Upper lobe of right lung (tissue), 1 donor: ENCODE measurements around the gene THSD4. TPM values are rescaled to one million over a fixed set of nuclear protein-coding genes. Genes with fewer than 3 reads are reported as not detected.
A peak's percentile ranks its signal among the peaks of the same experiment; 100 is the strongest.

ENCODE experiments used
- ATAC-seq: fragments of 200-7000 bp; cut with Tn5 transposase; one replicate; pipeline ENCODE4 v1.9.1; 2020; ENCODE audit warnings: mild to moderate bottlenecking, moderate library complexity
- DNase-seq: peaks from one replicate; pipeline ENCODE4 v3.0.0-alpha.2; 2020
- H3K27ac ChIP-seq: fragments of 200-600 bp; one replicate; pipeline ENCODE4 v1.8.0; 2022
- H3K27me3 ChIP-seq: fragments of 200-600 bp; one replicate; pipeline ENCODE4 v1.8.0; 2022; ENCODE audit warnings: mild to moderate bottlenecking
- H3K36me3 ChIP-seq: fragments of 200-600 bp; one replicate; pipeline ENCODE4 v1.8.0; 2022
- H3K4me1 ChIP-seq: fragments of 200-600 bp; one replicate; pipeline ENCODE4 v1.8.0; 2022
- H3K4me3 ChIP-seq: fragments of 200-600 bp; one replicate; pipeline ENCODE4 v1.8.0; 2022; ENCODE audit warnings: mild to moderate bottlenecking
- H3K9me3 ChIP-seq: fragments of 200-600 bp; one replicate; pipeline ENCODE4 v1.8.0; 2022
- intact Hi-C: fragments of 100-400 bp; cut with DNase I; formaldehyde crosslinking; loops from one replicate; pipeline ENCODE4 v1.11.0; 2022
- total RNA-seq: library from RNA; stranded (reverse); fragmentation: NEBNext Ultra II Directional; extraction: Animal tissue kit (Norgen Biotek cat#: 25700); gene quantifications from one replicate; pipeline ENCODE4 v1.2.1, GENCODE V29; 2021
- TF ChIP-seq, protein P1 (sequence below): fragments of 200-600 bp; IDR thresholded peaks from one replicate; pipeline ENCODE4 v1.8.0; 2022; ENCODE audit warnings: antibody characterized with exemption
- donor health status: DM: no; HTN: yes; CAD: no; lungs with severe emphysema.

The THSD4 gene
- total RNA-seq, 1 donor from 2014 or later: 25.6 TPM

DNA sequence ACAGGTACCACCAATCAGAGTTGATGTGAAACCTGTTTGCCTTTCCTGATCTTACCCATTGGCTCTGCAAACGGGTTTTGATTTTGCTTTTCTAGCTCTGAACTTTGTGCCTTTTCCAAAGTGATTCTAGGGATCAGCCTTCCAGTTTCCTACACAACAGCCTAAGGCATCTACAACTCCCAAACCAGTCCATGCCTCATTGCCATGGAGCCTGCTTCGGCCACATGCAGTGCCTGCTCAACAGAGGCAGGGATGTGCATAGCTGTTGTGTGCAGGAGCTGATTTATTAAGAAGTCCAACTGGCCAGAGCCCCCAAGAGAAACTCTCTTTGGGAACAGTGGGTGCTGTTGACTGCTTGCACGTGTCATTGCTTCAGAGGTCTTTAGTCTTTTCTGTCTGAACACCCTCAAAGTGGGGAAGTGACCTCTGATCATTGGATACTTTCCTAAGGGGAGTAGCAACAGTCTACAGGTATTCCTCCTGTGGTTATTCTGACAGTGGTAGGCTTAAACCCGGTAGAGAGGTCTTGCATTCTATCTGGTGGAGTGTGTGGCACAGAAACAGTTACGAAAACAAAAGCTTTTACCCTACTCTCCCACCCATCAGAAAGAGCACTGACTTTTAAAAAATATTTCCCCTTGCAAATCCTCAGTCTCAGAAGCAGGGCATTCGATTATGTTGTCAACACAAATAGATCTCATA lies 36.6 kb upstream of the THSD4 start:
- no peak overlapping the region for H3K4me3 ChIP-seq
- no peaks in the 10 kb centered on the region for H3K9me3 ChIP-seq
- intact Hi-C loops: no loop called here
- DNase-seq: no peak
- H3K27ac ChIP-seq: no peak overlapping the region
- peaks cover 6% of the 10 kb centered on the region for H3K4me1 ChIP-seq
- no peaks in the 10 kb centered on the region for H3K27me3 ChIP-seq
- H3K36me3 ChIP-seq: no peaks in the 10 kb centered on the region
- TF ChIP-seq, protein P1, sequence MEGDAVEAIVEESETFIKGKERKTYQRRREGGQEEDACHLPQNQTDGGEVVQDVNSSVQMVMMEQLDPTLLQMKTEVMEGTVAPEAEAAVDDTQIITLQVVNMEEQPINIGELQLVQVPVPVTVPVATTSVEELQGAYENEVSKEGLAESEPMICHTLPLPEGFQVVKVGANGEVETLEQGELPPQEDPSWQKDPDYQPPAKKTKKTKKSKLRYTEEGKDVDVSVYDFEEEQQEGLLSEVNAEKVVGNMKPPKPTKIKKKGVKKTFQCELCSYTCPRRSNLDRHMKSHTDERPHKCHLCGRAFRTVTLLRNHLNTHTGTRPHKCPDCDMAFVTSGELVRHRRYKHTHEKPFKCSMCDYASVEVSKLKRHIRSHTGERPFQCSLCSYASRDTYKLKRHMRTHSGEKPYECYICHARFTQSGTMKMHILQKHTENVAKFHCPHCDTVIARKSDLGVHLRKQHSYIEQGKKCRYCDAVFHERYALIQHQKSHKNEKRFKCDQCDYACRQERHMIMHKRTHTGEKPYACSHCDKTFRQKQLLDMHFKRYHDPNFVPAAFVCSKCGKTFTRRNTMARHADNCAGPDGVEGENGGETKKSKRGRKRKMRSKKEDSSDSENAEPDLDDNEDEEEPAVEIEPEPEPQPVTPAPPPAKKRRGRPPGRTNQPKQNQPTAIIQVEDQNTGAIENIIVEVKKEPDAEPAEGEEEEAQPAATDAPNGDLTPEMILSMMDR: no peak
- ATAC-seq: no peak

DNA sequence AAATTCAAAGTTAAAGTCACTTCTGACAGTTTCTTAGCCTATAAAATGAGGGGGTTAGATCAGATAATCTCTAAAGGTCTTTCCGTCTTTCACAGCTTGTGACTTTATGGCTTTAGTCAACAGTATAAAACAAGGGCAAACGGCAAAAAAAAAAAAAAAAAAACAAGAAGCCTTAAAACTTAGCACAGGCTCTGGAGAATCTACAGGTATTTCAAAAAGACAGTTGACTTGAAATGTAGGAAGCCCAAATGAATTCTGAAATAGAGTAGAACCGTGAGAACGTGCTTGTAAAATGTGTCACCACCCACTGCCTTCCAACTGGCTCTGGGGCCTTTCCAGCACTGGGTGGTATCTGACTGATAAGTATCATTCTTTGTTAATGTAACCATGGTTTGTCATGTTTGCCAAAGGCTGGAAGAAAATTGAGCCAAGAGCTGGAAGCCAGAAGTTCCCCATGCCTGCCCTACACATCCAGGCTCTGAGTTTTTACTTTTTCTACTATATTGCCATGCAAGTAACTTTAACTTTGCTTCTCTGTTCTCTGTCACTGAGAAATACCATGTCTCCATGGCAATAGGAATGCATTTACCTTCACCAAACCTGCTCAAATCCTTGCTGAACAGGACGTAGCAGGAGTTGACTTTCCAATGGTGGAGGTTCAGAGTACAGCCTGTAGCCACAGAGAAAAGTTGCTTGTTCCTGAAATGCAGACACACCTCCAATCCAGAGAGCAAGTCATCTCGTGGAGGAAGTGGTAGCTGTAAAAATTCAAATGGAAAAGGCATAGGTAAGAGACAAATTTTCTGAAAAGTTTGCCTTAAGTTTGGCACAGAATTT lies 35.8 kb upstream of the THSD4 start:
- H3K36me3 ChIP-seq: no peaks in the 10 kb centered on the region
- intact Hi-C loops: no loop called here

DNA sequence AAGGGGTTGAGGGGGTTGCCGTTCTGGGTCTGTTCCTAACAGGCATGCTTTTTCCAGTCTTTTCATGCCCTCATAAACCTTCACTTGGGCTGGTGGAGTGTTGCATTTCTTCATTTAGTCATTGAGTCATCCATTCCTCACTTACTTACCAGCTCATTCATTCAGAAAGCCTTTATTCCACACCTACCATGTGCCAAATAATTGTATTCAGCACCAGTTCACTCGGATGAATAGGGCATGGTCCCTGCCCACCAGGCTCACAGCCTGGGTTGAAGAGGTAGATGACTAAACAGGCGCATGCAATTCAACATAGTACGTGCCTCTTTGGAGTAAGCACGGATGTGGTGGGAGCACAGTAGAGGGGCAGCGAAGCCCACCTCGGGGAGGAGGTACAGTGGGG lies 35.1 kb upstream of the THSD4 start:
- DNase-seq: no peak
- Histone ChIP-seq H3K4me1 (peaks cover 6% of the 10 kb centered on the region), H3K36me3 (no peaks in the 10 kb centered on the region), H3K27ac (peak overlapping the region; percentile 30), H3K27me3 (no peaks in the 10 kb centered on the region), H3K4me3 (no peak overlapping the region), H3K9me3 (no peaks in the 10 kb centered on the region)
- no peak for ATAC-seq
- TF ChIP-seq, protein P1: no peak
- intact Hi-C loops: no loop called here

More for the DNA sequence above, 35.8 kb upstream of the THSD4 start:
- H3K9me3 ChIP-seq: no peaks in the 10 kb centered on the region
- TF ChIP-seq, protein P1: no peak
- ATAC-seq: no peak
- peak overlapping the region; percentile 30 for H3K27ac ChIP-seq
- H3K27me3 ChIP-seq: no peaks in the 10 kb centered on the region
- H3K4me3 ChIP-seq: no peak overlapping the region
- peaks cover 6% of the 10 kb centered on the region for H3K4me1 ChIP-seq
- no peak for DNase-seq

DNA sequence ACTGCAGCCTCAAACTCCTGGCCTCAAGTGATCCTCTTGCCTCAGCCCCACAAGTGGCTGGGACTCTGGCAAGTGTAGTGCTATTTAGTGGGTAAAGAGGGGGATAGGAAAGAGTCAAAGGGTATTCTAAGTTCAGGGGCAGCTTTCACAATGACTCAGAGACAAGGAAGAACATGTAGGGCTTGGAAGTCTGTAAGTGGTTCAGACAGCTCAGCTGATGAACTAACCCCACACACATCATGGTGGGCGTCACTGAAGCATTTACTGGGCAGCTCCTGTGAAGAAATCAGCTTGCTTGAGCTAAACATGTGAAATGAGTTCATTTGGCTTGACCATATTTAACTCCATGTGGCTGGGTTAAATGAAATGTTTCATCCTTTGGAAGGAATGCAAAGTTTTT lies 34.6 kb upstream of the THSD4 start:
- intact Hi-C loops: no loop called here
- ATAC-seq (peak; percentile 27), DNase-seq (no peak)
- peak overlapping the region; percentile 11 for H3K27ac ChIP-seq
- no peaks in the 10 kb centered on the region for H3K36me3 ChIP-seq
- no peak overlapping the region for H3K4me3 ChIP-seq
- H3K4me1 ChIP-seq: peaks cover 6% of the 10 kb centered on the region
- H3K9me3 ChIP-seq: no peaks in the 10 kb centered on the region
- H3K27me3 ChIP-seq: no peaks in the 10 kb centered on the region
- TF ChIP-seq, protein P1: no peak

DNA sequence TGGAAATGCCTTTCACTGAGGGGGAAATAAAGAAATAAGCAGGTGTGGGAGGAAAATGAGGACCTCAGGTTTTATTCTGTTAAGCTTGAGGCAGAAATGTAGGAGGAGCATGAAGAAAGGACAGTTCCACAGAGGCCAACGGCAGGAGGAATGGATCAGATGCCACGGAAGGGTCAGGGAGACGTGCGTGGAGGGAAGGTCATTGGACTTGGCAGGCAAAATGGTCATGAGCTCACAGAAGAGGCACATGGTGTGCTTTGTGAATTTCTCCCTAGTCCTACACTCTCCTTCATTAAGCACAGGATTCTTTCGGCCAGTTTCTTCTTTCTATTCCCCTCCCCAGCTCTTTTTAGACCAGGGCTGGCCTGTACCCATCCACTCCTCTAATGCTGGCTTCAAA lies 32.5 kb upstream of the THSD4 start:
- Histone ChIP-seq H3K9me3 (no peaks in the 10 kb centered on the region), H3K27me3 (no peaks in the 10 kb centered on the region), H3K4me1 (peaks cover 6% of the 10 kb centered on the region), H3K4me3 (no peak overlapping the region), H3K36me3 (no peaks in the 10 kb centered on the region), H3K27ac (peak overlapping the region; percentile 58)
- TF ChIP-seq, protein P1: no peak
- intact Hi-C loops: no loop called here
- no peak for DNase-seq
- peak; percentile 53 for ATAC-seq
